Loucy (cell line): ENCODE data around the gene MRM2.

ENCODE experiments used
- EZH2phosphoT487 ChIP-seq: fragments of 200-600 bp; IDR thresholded peaks from 2 replicates; pipeline ENCODE4 v1.6.1; 2018; ENCODE audit warnings: antibody characterized with exemption, mild to moderate bottlenecking, moderate library complexity, borderline replicate concordance
- TF ChIP-seq, protein P1 (sequence below): fragments of 200-600 bp; sonication (generic); conservative IDR thresholded peaks from 2 replicates; pipeline ENCODE4 v1.5.1; 2014; ENCODE audit warnings: mild to moderate bottlenecking, antibody characterized with exemption, low read length

DNA sequence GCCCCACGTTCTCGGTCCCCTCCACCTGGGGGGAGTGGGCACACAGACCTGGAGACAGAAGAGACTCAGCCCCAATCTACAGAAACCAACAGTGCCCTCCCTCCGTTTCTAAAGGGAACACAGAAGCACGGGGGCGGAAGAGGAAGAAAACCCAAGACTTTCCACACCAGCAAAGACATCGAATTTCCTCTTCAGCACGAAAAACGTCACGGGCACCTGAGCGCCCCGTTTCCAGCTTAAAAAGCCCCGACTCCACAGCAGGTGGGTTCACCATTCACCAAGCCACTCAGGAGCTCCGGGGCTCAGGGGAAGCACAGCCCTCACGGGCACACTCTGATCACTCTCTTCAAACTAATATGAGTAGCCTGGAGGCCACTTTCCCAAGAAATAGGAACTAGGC is 19.6 kb upstream of the MRM2 start:
- TF ChIP-seq, protein P1, sequence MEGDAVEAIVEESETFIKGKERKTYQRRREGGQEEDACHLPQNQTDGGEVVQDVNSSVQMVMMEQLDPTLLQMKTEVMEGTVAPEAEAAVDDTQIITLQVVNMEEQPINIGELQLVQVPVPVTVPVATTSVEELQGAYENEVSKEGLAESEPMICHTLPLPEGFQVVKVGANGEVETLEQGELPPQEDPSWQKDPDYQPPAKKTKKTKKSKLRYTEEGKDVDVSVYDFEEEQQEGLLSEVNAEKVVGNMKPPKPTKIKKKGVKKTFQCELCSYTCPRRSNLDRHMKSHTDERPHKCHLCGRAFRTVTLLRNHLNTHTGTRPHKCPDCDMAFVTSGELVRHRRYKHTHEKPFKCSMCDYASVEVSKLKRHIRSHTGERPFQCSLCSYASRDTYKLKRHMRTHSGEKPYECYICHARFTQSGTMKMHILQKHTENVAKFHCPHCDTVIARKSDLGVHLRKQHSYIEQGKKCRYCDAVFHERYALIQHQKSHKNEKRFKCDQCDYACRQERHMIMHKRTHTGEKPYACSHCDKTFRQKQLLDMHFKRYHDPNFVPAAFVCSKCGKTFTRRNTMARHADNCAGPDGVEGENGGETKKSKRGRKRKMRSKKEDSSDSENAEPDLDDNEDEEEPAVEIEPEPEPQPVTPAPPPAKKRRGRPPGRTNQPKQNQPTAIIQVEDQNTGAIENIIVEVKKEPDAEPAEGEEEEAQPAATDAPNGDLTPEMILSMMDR: no peak
- TF ChIP-seq EZH2phosphoT487: no peak
